Measurements from ENCODE around the gene HNRNPUL1. TPM values are rescaled to one million over a fixed set of nuclear protein-coding genes. Genes with fewer than 3 reads are reported as not detected.

HNRNPUL1 gene
- polyA plus RNA-seq, 1 donor = 166 TPM

- DNase-seq = no peak
Observed at GRCh38 chr19:41234512-41235168, 29.5 kb upstream of the HNRNPUL1 start.

DNA sequence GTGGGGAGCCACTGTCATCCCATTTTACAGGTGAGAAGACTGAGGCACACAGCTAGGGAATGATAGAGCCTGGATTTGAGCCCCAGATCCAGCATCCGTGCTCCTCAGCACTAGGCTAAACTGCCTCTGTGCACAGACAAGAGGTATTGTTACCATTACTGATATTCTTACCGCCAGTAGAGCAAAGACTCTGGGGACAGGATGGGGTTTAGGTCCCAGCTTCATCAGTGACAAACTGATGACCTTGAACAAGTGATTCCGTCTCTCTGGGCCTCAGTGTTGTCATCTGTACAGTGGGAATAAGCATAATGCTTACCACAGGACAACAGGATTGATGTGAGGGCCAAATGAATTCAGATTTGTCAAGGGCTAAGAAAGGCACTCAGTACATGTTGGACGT, 28.7 kb upstream of the HNRNPUL1 start:
- no peak for DNase-seq

- no peak for DNase-seq
Observed at GRCh38 chr19:41238244-41238643, 25.9 kb upstream of the HNRNPUL1 start.

DNA sequence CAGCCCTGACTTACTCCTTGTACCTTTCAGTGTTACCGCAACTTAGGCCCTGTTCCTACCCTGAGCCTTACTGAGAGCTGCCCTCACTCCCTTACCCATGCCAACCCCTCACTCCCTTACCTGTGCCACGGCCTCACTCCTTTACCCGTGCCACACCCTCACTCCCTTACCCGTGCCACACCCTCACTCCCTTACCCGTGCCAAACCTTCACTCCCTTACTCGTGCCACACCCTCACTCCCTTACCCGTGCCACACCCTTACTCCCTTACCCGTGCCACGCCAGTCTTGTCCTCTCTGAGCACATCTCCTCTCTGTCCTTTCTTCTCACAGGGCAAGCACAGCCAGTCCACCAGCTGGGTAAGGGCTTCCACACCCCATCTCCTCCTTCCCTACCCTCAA, 24.8 kb upstream of the HNRNPUL1 start:
- no peak for DNase-seq

DNA sequence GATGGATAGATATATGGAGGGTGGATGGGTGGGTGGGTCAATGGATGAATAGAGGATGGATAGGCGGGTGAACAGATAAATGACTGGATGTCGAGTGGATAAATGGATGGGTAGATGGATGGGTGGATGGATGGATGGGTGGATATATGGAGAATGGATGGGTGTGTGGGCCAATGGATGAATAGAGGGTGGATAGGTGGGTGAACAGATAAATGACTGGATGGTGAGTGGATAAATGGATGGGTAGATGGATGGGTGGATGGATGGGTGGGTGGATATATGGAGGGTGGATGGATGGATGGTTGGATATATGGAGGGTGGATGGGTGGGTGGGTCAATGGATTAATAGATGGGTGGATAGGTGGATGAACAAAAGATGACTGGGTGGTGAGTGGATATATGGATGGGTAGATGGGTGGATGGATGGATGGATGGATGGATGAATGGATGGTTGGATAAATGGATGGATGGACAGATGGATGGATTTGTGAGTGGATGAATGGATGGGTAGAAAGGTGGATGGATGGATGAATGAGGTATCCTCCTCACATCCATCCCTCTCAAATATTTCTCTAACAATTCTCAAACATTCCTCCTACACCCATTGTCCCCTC, 24.1 kb upstream of the HNRNPUL1 start:
- DNase-seq = no peak

DNA sequence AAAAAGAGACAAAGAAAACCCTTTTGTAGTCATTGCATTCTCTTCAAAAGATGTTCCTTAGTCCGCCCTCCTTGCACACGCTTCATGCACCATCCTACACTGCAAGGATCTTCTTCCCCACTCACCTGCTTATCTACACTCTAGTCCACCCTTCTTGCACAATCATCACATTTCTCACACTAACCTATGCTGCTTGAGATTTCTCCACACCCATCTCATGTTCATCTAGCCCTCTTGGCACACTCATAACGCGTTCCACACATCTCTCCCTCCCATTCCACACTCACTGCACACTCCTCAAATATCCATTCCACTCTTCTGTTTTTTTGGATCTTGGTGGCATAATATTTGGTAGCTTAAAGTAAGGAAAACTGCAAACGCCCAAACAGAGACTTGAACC, 22.3 kb upstream of the HNRNPUL1 start:
- no peak for DNase-seq

GRCh38 chr19:41244117-41244516, 20.1 kb upstream of the HNRNPUL1 start:
- DNase-seq = no peak

DNA sequence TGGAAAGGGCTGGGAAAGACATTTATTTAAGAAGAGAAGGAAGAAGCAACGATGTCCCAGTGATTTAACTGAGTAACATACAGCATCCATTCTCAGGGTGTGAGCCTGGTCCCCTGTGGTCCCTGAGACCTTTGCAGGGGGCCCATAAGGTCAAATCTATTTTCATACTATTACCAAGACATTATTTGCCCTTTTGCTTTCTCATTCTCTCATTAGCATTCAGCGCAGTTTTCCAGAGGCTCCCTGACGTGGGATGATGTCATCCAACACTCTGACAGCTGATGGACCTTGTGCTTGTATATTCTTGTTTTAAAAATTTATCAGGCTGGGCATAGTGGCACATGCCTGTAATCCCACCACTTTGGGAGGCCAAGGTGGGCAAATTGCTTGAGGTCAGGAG, 18.3 kb upstream of the HNRNPUL1 start:
- DNase-seq = no peak

GRCh38 chr19:41248895-41249294, 15.3 kb upstream of the HNRNPUL1 start:
- DNase-seq = no peak

DNA sequence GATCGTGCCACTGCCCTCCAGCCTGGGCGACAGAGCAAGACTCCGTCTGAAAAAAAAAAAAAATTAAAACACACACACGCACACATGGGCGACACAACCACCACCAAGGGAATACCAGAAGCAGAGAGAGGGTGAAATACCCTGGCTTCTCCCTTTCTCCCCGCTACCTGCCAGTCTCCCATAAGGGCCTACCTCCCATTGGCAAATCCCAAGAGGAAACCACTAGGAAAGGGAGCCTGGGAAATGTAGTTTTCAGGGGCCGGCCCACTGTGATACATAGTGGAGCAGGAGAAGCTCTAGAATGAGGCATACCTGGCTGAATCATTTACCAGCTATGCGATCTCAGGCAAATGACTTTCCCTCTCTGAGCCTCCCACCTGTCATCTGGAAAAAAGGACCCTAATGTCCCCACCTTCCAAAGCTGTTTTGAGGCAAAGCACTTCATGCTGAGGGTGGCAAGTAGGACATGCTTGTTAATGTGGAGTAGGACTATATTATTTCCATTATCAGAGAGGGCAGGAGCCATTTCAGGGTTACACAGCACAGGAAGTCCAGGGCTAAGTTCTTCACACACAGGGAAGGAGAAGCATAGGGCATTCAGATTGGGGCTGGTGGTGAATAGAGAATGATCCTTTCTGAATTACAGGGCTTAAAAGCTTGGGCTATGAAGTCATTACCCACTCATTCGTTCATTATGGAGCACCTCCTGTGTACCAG, 14.3 kb upstream of the HNRNPUL1 start:
- DNase-seq = no peak

GRCh38 chr19:41253660-41254059, 10.5 kb upstream of the HNRNPUL1 start:
- no peak for DNase-seq

DNA sequence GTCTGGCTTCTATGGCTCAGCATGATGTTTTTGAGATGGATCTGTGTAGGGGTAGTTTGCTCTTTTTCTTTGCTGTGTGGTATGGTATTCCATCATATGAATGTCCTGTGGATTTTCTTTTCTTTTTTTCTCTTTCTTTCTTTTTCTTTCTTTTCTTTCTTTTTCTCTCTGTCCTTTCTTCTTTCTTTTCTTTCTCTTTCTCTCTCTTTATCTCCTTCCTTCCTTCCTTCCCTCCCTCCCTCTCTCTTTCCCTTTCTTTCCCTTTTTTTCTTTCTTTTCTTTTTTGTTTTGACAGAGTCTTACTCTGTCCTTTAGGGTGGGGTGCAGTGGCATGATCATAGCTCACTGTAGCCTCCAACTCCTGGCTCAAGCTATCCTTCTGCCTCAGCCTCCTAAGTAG, 9.0 kb upstream of the HNRNPUL1 start:
- DNase-seq = no peak

GRCh38 chr19:41261474-41262190, 2.5 kb upstream of the HNRNPUL1 start:
- DNase-seq = no peak

DNA sequence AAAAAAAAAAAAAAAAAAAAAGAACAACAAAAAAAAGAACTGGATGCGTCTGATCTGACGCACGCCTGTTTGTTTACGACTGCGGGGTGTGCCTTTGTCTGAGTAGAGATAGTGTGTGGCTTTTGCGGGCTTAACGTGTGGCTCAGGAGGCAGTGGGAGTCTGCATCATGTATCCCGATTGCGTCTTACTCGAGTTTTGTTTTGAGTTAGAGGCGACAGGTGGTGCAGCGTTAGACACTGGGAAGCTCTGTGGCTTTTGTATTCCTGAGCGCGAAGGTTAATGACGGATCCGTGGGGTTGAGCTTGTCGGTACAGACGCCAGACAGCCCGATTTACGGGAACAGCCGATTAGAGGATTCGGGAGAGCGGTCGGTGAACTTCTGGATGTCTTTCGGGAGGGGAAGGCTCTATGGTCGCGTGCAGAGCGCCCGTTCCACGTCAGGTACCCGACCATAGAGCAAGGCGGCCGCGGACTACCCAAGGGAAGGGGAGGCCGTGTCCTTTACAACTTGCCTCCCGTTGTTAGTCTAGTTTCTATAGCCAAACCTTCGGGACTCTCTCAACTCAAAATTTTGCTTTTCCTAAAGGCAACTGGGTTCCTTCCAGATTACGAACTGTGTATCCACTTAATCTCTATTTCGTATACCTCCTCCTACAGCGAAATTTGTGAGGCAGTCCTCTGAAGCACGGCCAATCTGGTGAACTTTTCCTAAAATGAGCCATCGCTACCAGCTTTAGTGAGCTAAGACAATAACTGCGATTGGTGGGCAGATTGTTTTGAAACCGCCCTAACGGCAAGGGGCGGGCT, 926 bp upstream of the HNRNPUL1 start:
- peak; percentile 67 for DNase-seq

GRCh38 chr19:41264581-41265394, 616 bp downstream of the HNRNPUL1 start:
- DNase-seq = peak; percentile 57

GRCh38 chr19:41265395-41266153, 1.4 kb downstream of the HNRNPUL1 start:
- peak; percentile 12 for DNase-seq

GRCh38 chr19:41269055-41269454, 4.9 kb downstream of the HNRNPUL1 start:
- DNase-seq = no peak

- DNase-seq = no peak
Observed at GRCh38 chr19:41269571-41269970, 5.4 kb downstream of the HNRNPUL1 start.

GRCh38 chr19:41273076-41273475, 8.9 kb downstream of the HNRNPUL1 start:
- DNase-seq = no peak

- no peak for DNase-seq
Observed at GRCh38 chr19:41274802-41275201, 10.6 kb downstream of the HNRNPUL1 start.

GRCh38 chr19:41276231-41276630, 12.1 kb downstream of the HNRNPUL1 start:
- DNase-seq = no peak
